Erythroblast (primary cell): ENCODE data around the gene ERC2.

Experiments used
- GATA1 ChIP-seq: IDR thresholded peaks from 2 replicates; pipeline ENCODE4 v1.6.1; 2011; ENCODE audit warnings: low read depth, mild to moderate bottlenecking, control low read depth, low read length, moderate library complexity
- POLR2A ChIP-seq: IDR thresholded peaks from 2 replicates; pipeline ENCODE4 v1.6.1; 2011; ENCODE audit warnings: mild to moderate bottlenecking, low read length

DNA sequence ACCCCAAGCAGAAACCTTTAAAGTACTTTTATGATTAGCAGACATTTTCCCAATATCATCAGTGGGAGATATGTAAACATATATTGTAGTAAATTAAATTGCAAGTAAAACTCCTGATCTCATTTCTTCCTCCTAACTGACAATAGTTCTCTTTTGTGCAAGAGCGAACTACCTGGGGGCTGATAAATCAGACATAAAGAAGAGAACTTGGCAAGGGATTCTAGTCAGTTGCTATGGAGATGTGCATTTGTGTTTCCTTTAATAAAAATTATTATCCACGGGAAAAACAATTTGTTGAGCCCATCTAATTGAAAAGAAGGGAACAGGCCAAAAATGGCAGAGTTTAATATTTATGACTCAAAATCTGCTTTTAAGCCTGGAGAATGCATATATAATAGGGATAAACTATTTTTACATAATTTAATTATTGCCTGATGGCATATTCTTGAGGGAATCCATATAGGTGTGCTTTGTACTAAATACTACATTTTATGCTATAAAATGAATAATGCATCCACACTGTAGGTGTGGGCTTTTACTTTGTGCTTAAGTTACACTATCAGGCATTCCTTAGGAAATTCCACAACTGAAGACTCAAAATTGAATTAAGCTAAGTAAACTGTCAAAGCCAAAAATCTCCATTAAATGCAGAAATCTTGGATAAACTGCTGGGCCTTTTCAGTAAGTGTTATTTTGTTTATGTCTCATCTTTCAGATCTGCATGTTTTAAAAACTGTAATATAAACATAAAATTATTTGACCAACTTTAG, 258.1 kb downstream of the ERC2 start:
- TF ChIP-seq POLR2A (no peak), GATA1 (no peak)
